Skeletal muscle tissue (tissue), 5 donors: ENCODE measurements around the gene CLPX. TPM values are rescaled to one million over a fixed set of nuclear protein-coding genes. Genes with fewer than 3 reads are reported as not detected.
"Not testable (repeated sequence)": the region's sequence is repeated elsewhere in the genome, so short reads cannot be mapped to it uniquely, and the experiment has no call there.

Source experiments
- H3K27ac ChIP-seq: one replicate; pipeline ENCODE4 v1.7.0; 2013; ENCODE audit warnings: mild to moderate bottlenecking, low read depth, low read length, inconsistent platforms
- H3K27me3 ChIP-seq, 3 donors: one replicate each; pipeline ENCODE4 v1.7.0; 2013; ENCODE audit warnings: low read length in 3 of 3; ENCODE audit not compliant: control insufficient read depth in 3 of 3, insufficient read depth in 3 of 3
- H3K36me3 ChIP-seq, 3 donors: one replicate each; pipeline ENCODE4 v1.7.0; 2013; ENCODE audit warnings: low read length in 3 of 3; ENCODE audit not compliant: control insufficient read depth in 3 of 3, insufficient read depth in 3 of 3
- H3K4me1 ChIP-seq, 3 donors: one replicate each; pipeline ENCODE4 v1.7.0; 2013; ENCODE audit warnings: low read length in 3 of 3, mild to moderate bottlenecking in 3 of 3; ENCODE audit not compliant: control insufficient read depth in 3 of 3, insufficient read depth in 3 of 3
- H3K4me3 ChIP-seq, 3 donors: one replicate each; pipeline ENCODE4 v1.7.0; 2013; ENCODE audit warnings: low read length in 3 of 3
- H3K9ac ChIP-seq, 3 donors: one replicate each; pipeline ENCODE4 v1.7.0; 2013; ENCODE audit warnings: low read length in 3 of 3, mild to moderate bottlenecking in 3 of 3, moderate library complexity in 2 of 3, low read depth in 1 of 3
- H3K9me3 ChIP-seq, 3 donors: one replicate each; pipeline ENCODE4 v1.7.0; 2013; ENCODE audit warnings: low read length in 3 of 3; ENCODE audit not compliant: control insufficient read depth in 3 of 3
- small RNA-seq: library from RNA; depleted of rRNA; stranded (forward); fragments of <200 nt; gene quantifications from one replicate; pipeline ENCODE3, GENCODE V24; 2014
- total RNA-seq: library from RNA; depleted of rRNA; stranded (reverse); fragments of >200 nt; gene quantifications from one replicate; pipeline ENCODE4 v1.2.3, GENCODE V29; 2014
- donor health status: Osteomylitis.

Gene CLPX
- total RNA-seq, 1 donor from 2014 or later, result 42.3 TPM

DNA sequence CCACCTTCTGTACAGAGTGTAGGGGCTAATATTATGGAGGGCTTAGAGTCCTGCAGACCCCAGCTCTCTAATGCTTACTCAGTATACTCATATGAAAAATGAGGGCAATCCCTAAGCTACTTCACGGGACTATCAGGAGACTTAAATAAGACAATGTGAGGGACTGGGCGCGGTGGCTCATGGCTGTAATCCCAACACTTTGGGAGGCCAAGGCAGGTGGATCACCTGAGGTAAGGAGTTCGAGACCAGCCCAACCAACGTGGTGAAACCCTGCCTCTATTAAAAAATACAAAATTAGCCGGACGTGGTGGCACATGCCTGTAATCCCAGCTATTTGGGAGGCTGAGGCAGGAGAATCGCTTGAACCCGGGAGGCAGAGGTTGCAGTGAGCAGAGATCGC lies 85.3 kb downstream of the CLPX start:
- H3K27ac ChIP-seq, H3K27me3 ChIP-seq, H3K9me3 ChIP-seq, H3K9ac ChIP-seq, H3K4me3 ChIP-seq: not testable (repeated sequence)
- peaks cover 4 to 20% (median 17%) of the 10 kb centered on the region in 3 donors for H3K4me1 ChIP-seq
- H3K36me3 ChIP-seq, result peaks cover 30 to 38% (median 33%) of the 10 kb centered on the region in 3 donors

DNA sequence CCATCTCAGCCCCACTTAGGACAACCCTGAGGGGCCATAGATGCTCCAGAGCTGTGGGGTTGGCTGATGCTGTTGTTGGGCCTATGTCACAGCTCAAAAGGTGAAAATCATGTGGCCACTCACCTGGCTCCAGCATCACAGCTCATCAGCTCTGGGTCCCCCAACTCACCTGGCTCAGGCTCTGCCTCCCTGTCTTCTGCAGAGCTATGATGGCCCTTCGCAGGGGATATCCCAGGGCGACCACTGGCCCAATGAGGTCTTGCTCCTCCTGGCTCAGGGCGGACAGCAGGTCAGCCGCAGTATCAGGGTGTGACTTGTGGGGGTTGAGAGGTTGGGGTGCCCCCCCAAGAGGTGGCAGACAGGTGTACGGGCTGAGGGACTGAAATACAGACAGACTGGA lies 85.8 kb downstream of the CLPX start:
- Histone ChIP-seq H3K4me1 (peaks cover 8 to 25% (median 19%) of the 10 kb centered on the region in 3 donors), H3K9me3 (no peaks in the 10 kb centered on the region), H3K9ac (no peak overlapping the region), H3K27ac (no peak overlapping the region), H3K27me3 (no peaks in the 10 kb centered on the region), H3K4me3 (no peak overlapping the region), H3K36me3 (peaks cover 30 to 38% (median 33%) of the 10 kb centered on the region in 3 donors)

Small RNAs within 50 kb of the gene (small RNA-seq; reads per million reads assigned to genes)
- gene AC013553.1 (not detected), gene AC068213.1 (not detected), gene RNU6-686P (not detected)

Other genes starting within 250 kb of the CLPX start
- 76.2 TPM for gene SPG21, start 195.4 kb downstream of the CLPX start, total RNA-seq
- 6.8 TPM for gene MTFMT, start 155.7 kb downstream of the CLPX start, total RNA-seq
- 0.52 TPM for gene SLC51B, start 140.0 kb downstream of the CLPX start, total RNA-seq
- gene RASL12, start 117.4 kb downstream of the CLPX start, total RNA-seq, result 15.1 TPM
- gene KBTBD13, start 108.6 kb downstream of the CLPX start, total RNA-seq, result 1.6 TPM
- 2.1 TPM for gene UBAP1L, start 70.1 kb downstream of the CLPX start, total RNA-seq
- gene PDCD7, start 51.5 kb downstream of the CLPX start, total RNA-seq, result 11.5 TPM
- 38.1 TPM for gene CILP, start 26.1 kb upstream of the CLPX start, total RNA-seq
- 7.3 TPM for gene PARP16, start 101.5 kb upstream of the CLPX start, total RNA-seq
- gene RNU5A-1, start 110.7 kb upstream of the CLPX start, total RNA-seq, result not detected
- not detected for gene RNU5B-1, start 119.3 kb upstream of the CLPX start, total RNA-seq
- 1.0 TPM for gene IGDCC3, start 192.7 kb upstream of the CLPX start, total RNA-seq
- gene IGDCC4, start 237.6 kb upstream of the CLPX start, total RNA-seq, result 35.5 TPM